GM21825 (cell line): ENCODE measurements around the gene GRIK4.

ENCODE experiments used
- ATAC-seq: cut with Tn5 transposase; IDR thresholded peaks from one replicate; pipeline ENCODE4 v1.9.1; 2021; ENCODE audit warnings: mild to moderate bottlenecking, moderate library complexity; ENCODE audit not compliant: unreplicated experiment

Gene GRIK4

DNA sequence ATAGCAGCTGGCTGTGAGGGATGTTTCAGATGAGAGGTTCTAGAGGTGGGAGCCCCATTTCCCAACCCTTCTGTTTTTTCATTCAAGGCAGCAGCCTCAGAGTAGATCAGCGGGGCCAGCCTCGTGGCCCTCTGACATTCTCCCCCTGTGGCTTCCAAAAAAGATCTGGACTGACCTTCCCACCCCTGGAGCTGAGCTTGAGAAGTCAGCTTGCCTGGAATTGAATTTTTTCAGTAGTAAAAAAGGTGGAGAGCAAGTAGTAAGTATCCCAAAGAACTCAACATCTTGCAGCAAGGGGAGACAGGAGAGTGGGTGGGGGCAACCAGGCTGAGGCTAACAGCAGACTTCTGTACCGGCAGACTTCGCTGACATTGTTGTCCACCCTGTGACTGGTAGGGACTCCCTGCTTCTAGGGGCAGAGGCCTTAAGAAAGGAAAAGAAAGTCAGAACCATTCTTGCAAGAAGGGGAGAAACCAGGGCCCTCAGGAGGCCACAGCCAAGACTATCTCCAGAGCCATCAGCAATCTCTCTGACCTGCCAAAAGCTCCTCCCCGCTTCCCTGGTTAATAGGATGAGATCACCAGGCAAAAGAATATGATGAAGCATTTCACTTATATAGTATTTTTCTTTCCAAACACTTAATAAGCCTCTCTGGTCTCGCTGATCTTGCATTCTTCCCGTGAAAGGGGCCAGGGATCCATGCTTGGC is 2.0 kb upstream of the GRIK4 start:
- ATAC-seq = no peak

DNA sequence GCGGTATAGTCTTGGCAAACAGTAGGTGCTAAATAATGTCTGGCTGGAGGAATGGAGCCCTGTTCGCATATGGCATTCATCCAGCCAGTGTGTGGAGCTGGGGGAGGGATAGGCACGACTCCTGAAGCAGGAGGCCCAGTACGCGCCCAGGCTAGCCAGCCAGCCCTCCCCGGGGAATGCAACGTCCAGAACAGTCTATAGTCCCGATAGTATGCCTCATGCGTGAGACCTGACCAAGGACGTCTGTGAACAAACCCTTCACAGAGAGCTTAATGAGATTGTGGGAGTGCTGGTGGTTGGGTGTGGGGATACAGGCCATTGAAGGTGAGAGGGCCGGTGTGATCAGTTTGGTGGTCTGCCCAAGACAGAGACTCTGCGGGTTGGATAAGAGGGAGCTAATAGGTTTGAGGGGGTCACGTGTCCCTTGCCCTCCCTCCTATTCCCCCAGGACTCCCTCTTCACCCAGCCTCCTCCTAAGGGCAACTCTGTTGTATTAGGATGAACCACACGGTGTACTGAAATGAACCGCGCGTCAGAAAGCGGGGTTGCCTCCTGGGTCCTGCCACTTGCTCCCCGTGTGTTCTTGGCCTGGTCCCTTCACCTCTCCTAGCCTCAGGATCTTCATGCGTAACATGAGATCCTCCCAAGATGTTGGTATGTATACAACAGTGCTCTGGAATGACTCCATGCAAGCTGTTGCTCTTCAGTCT is 987 bp upstream of the GRIK4 start:
- ATAC-seq = no peak

DNA sequence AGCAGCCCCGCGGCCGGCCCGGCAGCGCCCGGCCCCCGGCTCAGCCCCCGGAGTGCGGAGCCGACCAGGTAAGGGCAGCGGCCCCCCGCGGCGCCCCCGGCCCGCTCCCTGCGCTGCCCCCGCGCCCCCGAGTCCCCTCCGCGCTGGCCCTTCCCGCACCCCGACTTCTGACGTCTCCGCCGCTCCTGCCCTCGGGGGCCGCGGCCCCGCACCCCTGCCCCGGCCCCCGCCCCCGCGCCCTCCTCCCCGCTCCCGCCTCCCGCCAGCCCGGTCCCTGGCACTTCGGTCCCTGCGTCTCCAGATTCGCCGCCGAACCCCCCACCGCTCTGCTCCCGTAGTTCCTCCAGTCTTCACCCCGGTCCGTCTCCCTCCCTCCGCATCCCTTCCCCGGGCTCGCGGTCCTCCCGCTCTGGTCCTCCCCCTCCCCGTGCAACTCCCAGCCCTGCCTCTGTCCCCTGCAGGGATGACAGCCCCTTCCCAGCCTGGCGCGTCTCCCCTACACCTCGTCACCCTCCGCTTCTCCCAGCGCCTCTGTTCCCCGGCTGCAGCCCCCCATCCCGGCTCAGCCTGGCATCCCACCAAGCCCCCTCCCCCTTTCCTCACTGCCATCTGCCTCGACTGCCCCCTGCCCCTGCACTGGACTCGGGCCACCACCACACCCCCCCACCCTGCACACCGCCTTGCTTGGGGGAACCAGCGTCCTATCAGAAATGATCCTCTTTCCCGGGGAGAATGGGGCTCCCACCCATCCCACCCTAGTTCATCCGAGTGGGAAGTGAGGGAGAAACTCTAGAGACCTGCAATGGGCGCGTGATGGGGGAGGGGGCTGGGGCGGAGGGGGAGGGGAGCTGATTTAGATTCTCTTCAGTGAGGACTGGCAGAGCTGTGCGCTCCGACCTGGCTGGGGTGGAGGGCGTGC is 531 bp downstream of the GRIK4 start:
- ATAC-seq = no peak

- no peak for ATAC-seq
Observed at GRCh38 chr11:120512739-120513435, 1.3 kb downstream of the GRIK4 start.

DNA sequence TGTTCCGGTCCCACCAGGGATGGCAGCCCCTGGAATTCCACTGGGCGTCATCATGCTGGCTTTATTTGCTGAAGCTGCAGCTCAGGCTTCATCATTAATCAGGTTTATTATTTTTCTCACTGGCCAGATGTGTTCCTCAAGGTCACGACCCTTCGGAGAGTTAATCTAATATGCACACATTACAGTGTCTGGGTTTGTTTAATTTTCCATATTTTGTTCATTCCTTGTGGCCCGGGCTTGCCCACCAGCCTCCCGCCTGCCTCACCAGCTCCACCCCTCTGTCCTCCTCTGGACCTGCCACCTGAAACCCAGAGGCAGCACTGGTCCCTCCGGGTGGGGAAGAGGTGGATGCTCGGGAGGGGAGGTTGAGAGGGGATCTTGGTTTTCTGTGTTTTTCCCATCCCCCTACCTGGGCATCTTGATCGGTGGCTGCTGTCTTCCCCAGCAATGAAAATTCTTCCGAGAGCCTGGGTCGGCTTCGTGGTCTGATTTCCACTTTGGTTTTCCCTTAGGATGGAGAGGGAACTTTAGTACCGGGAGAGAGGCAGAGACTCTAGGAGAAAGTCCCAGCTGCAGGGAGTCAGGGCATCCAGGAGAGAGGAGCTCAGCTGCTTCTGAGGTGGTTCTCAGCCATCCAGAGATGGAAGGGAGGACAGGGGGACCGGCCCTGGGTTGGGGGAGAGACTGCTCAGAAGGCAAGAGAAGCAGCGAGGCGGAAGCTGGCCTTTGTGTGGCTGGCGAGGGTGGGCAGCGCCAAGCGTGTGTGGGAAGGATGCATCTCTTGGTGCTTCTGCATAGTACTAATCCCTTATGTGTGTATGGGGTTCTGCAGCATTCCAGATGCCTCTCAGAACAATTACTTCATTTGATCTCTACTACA is 2.1 kb downstream of the GRIK4 start:
- ATAC-seq = no peak

GRCh38 chr11:120514541-120515121 is 3.1 kb downstream of the GRIK4 start:
- no peak for ATAC-seq

- ATAC-seq = no peak
Observed at GRCh38 chr11:120515186-120515723, 3.7 kb downstream of the GRIK4 start.

- ATAC-seq = no peak
Observed at GRCh38 chr11:120516461-120517389, 5.2 kb downstream of the GRIK4 start.

DNA sequence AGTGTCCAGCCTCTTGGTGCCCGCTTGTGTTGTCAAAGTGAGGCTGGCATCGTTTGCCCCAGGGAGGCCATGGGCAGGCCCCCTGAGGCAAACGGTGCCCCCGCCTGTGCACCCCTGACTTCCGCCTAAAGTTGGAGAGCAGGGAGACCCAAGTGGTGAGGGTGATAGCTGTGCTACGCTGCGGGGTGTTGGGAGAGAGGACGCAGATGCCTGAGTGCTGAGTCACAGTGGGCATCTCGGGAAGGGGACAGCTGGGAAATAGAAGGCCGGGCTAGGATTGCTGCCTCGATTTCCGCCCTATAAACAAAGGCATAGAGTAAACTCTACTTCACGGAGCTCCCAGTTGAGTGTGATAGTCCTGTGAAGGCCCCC is 5.8 kb downstream of the GRIK4 start:
- ATAC-seq = no peak

DNA sequence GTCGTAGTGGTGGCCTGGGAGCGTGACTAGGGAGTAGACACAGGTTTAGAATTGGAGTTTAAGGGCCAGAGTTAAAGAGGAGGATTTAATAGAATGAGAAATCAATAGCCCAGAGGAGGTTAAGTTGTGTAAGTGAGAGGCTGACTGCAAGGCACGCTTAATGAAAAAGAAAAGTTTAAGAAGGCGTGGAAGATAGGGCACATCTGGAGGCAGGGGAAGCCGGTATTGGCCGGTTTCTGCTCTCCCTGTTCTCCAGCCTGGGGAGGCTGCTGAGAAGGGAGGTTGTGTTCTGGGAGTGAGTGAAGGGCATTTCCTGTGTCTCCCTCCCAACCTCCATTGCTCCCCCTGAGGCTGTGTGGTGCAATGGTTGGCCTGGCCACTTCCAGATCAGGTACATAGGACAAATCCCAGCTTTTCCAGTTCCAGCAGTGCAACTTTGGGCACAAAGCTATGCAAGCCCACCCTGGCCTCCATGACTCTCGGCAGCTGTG is 6.3 kb downstream of the GRIK4 start:
- no peak for ATAC-seq

- no peak for ATAC-seq
Observed at GRCh38 chr11:120518356-120518755, 6.8 kb downstream of the GRIK4 start.

DNA sequence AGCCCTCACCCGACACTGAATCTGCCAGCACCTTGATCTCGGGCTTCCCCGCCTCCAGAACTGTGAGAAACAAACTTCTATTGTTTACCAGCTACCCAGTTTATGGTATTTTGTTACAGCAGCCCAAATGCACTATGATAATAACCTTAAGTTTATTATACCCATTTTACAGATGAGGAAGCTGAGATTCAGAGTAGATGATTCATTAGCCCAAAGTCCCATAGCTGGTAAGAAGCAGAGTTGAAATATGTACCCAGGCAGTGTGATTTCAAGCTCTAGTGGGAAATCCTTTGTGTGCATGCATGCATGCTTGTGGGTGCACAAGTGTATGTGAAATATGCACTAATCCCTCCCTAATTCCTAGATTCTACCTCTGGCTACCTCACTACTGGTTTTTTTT is 7.9 kb downstream of the GRIK4 start:
- ATAC-seq = no peak

GRCh38 chr11:120520091-120520822 is 8.7 kb downstream of the GRIK4 start:
- ATAC-seq = no peak

DNA sequence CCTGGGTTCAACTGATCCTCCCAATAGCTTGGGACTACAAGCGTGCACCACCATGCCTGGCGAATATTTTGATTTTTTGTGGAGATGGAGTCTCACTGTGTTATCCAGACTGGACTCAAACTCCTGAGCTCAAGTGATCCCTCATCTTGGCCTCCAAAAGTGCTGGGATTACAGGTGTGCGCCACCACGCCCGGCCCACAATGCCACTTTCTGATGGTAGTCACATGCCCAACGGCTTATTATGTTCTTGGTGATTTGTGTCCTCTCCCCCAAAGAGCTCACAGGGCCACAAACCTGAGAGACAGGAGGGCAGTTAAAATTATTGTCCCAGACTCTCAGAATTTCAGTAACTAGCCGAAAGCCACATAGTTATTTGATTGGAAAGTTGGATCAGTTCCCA is 9.6 kb downstream of the GRIK4 start:
- no peak for ATAC-seq

- ATAC-seq = no peak
Observed at GRCh38 chr11:120522021-120522420, 10.5 kb downstream of the GRIK4 start.

GRCh38 chr11:120522736-120523135 is 11.2 kb downstream of the GRIK4 start:
- no peak for ATAC-seq

DNA sequence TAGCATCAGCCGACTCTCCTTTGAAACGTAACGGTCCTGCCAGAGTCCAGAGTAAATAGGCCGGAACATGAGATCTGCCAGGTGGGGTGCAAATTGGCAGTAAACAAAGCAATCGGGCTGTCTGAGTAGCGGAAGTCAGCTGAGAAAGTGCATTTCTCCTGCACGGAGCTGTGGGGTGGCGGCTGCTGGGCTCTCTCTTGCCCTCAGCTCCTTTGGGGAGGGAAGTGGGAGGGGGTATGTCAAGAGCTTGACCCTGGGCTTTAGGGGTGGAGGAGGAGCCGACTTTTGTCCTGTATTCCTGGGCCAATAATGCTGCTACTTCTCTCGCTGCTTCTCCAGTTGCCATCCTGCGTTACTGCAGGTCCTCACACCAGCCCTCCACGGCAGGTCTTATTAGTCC is 11.6 kb downstream of the GRIK4 start:
- no peak for ATAC-seq
